ENCODE data around the gene HCFC1. TPM values are rescaled to one million over a fixed set of nuclear protein-coding genes. Genes with fewer than 3 reads are reported as not detected.

Gene HCFC1
- total and polyA plus RNA-seq, 3 donors from 2014 or later, result 32.3 to 115 (median 102) TPM

DNA sequence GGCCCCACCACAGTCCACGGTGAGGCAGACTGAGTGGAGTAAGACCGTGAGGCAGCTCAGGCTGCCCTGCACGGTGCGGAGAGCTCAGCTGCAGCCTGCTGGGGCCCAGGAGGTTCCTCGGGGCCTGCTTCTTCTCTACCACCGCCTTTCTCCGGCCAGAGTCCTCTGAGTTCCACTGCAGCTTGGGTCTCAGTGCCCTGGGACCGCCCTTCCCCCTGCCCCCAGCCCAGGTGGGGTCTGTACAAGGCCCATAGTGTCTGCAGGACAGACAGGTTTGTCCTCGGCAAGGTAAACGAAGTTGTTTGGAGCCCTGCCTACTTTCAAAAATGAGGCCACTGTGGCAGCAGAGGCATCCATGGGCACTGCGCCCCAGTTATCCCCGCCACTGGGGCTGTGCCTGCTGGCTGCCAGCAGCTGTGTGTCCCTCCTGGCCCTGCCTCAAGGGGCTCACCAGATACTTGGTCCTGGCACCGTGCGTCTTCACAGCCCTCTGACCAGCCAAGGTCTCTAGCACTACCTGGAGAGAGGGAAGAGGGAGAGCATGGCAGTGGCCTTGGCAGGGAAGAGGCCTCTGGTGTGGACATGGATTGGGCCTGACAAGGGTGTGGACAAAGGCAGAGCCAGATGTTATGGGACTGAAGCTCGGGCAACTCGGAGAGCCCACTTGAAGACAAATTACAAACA is 44.1 kb upstream of the HCFC1 start:
- H3K36me3 ChIP-seq (ENCODE audit: low read depth, missing control alignments), result no peaks in the 10 kb centered on the region
- intact Hi-C loops (cut with DNase I; ENCODE audit: low total_unique reads), result no loop called here

GRCh38 chrX:154014429-154015380 is 43.1 kb upstream of the HCFC1 start:
- WGBS, 2 donors, result 83 to 91% methylated on average over 8 to 23 of the region's 24 CpGs
- H3K4me3 ChIP-seq, result no peak overlapping the region
- no peaks in the 10 kb centered on the region for H3K9me3 ChIP-seq
- TF ChIP-seq CTCF (IDR thresholded peaks at IDR 0.05) (no peak), POLR2A (IDR thresholded peaks at IDR 0.05) (no peak)
- H3K27me3 ChIP-seq, result no peaks in the 10 kb centered on the region
- intact Hi-C loops (cut with DNase I; ENCODE audit: low total_unique reads), result no loop called here
- H3K4me1 ChIP-seq, result peaks cover 14% of the 10 kb centered on the region
- H3K27ac ChIP-seq, result no peak overlapping the region
- no peak for DNase-seq
- H3K36me3 ChIP-seq (ENCODE audit: low read depth, missing control alignments), result no peaks in the 10 kb centered on the region

More for the DNA sequence above, 44.1 kb upstream of the HCFC1 start:
- Histone ChIP-seq H3K4me3 (no peak overlapping the region), H3K27me3 (no peaks in the 10 kb centered on the region), H3K27ac (no peak overlapping the region), H3K4me1 (peaks cover 14% of the 10 kb centered on the region), H3K9me3 (no peaks in the 10 kb centered on the region)
- WGBS, 2 donors, result 40 to 84% methylated on average over 1 to 11 of the region's 16 CpGs
- TF ChIP-seq POLR2A (IDR thresholded peaks at IDR 0.05) (no peak), CTCF (IDR thresholded peaks at IDR 0.05) (no peak)
- no peak for DNase-seq

GRCh38 chrX:154013614-154014360 is 42.2 kb upstream of the HCFC1 start:
- Histone ChIP-seq H3K36me3 (ENCODE audit: low read depth, missing control alignments) (no peaks in the 10 kb centered on the region), H3K27me3 (no peaks in the 10 kb centered on the region), H3K4me3 (no peak overlapping the region), H3K4me1 (peaks cover 14% of the 10 kb centered on the region), H3K9me3 (no peaks in the 10 kb centered on the region), H3K27ac (peak overlapping the region in 1 of 2 donors; percentile 63)
- TF ChIP-seq CTCF (IDR thresholded peaks at IDR 0.05) (peak; percentile 71 to 84 (median 79)), POLR2A (IDR thresholded peaks at IDR 0.05) (no peak)
- 31 to 100% methylated on average over 1 to 15 of the region's 20 CpGs for WGBS, 2 donors
- no peak for DNase-seq
- intact Hi-C loops (cut with DNase I; ENCODE audit: low total_unique reads), result no loop called here

DNA sequence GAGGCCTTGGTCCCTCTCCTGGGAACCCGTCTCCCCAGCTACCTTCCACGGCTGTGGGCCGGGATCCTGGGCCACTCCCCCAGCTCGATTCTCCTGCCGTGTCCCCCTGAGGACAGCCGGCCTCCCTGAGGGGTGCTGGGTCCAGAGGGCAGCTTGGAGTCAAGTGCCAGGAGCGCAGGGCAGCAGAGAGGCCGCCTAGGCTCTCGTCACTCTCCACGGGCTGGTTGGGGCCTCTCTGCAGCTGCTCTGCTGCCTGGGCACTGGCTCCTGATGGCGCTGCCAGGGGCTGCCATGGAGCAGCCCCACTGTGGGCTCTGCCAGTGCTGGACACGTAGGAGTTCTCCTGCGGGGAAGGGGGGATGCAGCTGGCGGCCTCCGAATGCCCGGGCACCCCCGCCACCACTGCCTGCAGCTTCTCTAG is 41.4 kb upstream of the HCFC1 start:
- Histone ChIP-seq H3K36me3 (ENCODE audit: low read depth, missing control alignments) (no peaks in the 10 kb centered on the region), H3K27me3 (no peaks in the 10 kb centered on the region), H3K27ac (peak overlapping the region; percentile 45 to 63), H3K9me3 (no peaks in the 10 kb centered on the region), H3K4me1 (peaks cover 14% of the 10 kb centered on the region), H3K4me3 (no peak overlapping the region)
- DNase-seq, result no peak
- intact Hi-C loops (cut with DNase I; ENCODE audit: low total_unique reads), result no loop called here
- TF ChIP-seq CTCF (IDR thresholded peaks at IDR 0.05) (no peak), POLR2A (IDR thresholded peaks at IDR 0.05) (no peak)
- 24% methylated on average over 9 of the region's 17 CpGs; no CpG with 5 or more reads in 1 of the 2 donors for WGBS, 2 donors

Data from testis (tissue), 3 donors.